ENCODE measurements around the gene GATD1.

- TF ChIP-seq CTCF (conservative IDR thresholded peaks at IDR 0.05) (no peak), ZFX (IDR thresholded peaks at IDR 0.05) (no peak)
Observed at GRCh38 chr11:813456-814096, 36.3 kb upstream of the GATD1 start.

Measured in C4-2B (cell line).